Keratinocyte (primary cell): ENCODE results near the gene TMEM247. TPM values are rescaled to one million over a fixed set of nuclear protein-coding genes. Genes with fewer than 3 reads are reported as not detected.

ENCODE experiments used
- DNase-seq: peaks from one replicate; pipeline ENCODE4 v3.0.0-alpha.2; 2011; ENCODE audit warnings: low read depth, missing footprints, low spot score
- FAIRE-seq: peaks from 2 replicates; lab custom pipeline; 2011; peaks lifted over from hg19 to GRCh38; lab: Jason Lieb, UNC
- H2AFZ ChIP-seq: 2 replicates; pipeline ENCODE4 v1.6.0; 2012; ENCODE audit warnings: low read length, control low read depth, inconsistent platforms; ENCODE audit not compliant: control insufficient read depth
- H3K27ac ChIP-seq: 2 replicates; pipeline ENCODE4 v1.5.1; 2011; ENCODE audit warnings: low read length; ENCODE audit not compliant: control insufficient read depth, insufficient read depth
- H3K27me3 ChIP-seq: 3 replicates; pipeline ENCODE4 v1.6.0; 2011; ENCODE audit warnings: low read length; ENCODE audit not compliant: control insufficient read depth, insufficient read depth; ENCODE audit errors: extremely low read depth
- H3K36me3 ChIP-seq, 2 experiments: 2 replicates in 1 of 2; 3 replicates in 1 of 2; pipeline ENCODE4 v1.5.1; 2011; ENCODE audit warnings: low read length in 2 of 2, mild to moderate bottlenecking in 1 of 2; ENCODE audit not compliant: control insufficient read depth in 2 of 2, insufficient read depth in 2 of 2; ENCODE audit errors: extremely low read depth in 1 of 2
- H3K4me1 ChIP-seq: 3 replicates; pipeline ENCODE4 v1.5.1; 2011; ENCODE audit warnings: low read length; ENCODE audit not compliant: control insufficient read depth, insufficient read depth; ENCODE audit errors: extremely low read depth
- H3K4me2 ChIP-seq: 3 replicates; pipeline ENCODE4 v1.6.0; 2011; ENCODE audit warnings: low read depth, low read length; ENCODE audit not compliant: control insufficient read depth, insufficient read depth; ENCODE audit errors: extremely low read depth
- H3K4me3 ChIP-seq, 3 experiments: fragments of 200-600 bp in 1 of 3; sonication (generic) in 1 of 3; 2 replicates in 2 of 3; 3 replicates in 1 of 3; pipeline ENCODE4 v1.5.1; 2011 to 2016; ENCODE audit warnings: low read length in 3 of 3, mild to moderate bottlenecking in 3 of 3, control low read depth in 2 of 3, inconsistent platforms in 1 of 3, low read depth in 1 of 3, mixed read lengths in 1 of 3, mixed run types in 1 of 3, moderate library complexity in 1 of 3; ENCODE audit not compliant: control insufficient read depth in 2 of 3, insufficient read depth in 2 of 3; ENCODE audit errors: extremely low read depth in 1 of 3
- H3K79me2 ChIP-seq: 2 replicates; pipeline ENCODE4 v1.6.0; 2012; ENCODE audit warnings: low read length; ENCODE audit not compliant: control insufficient read depth, insufficient read depth
- H3K9ac ChIP-seq: 3 replicates; pipeline ENCODE4 v1.6.0; 2011; ENCODE audit warnings: low read length; ENCODE audit not compliant: control insufficient read depth, insufficient read depth; ENCODE audit errors: extremely low read depth
- H3K9me1 ChIP-seq: 3 replicates; pipeline ENCODE4 v1.6.0; 2011; ENCODE audit warnings: low read length; ENCODE audit not compliant: control insufficient read depth, insufficient read depth; ENCODE audit errors: extremely low read depth
- H3K9me3 ChIP-seq: 2 replicates; pipeline ENCODE4 v1.5.1; 2012; ENCODE audit warnings: low read depth, low read length; ENCODE audit not compliant: control insufficient read depth
- H4K20me1 ChIP-seq: 3 replicates; pipeline ENCODE4 v1.6.0; 2011; ENCODE audit warnings: low read length; ENCODE audit not compliant: control insufficient read depth, insufficient read depth; ENCODE audit errors: extremely low read depth
- CTCF ChIP-seq, 3 experiments: IDR thresholded peaks in 1 of 3; conservative IDR thresholded peaks in 1 of 3; optimal IDR thresholded peaks in 1 of 3; 2 replicates in 2 of 3; 3 replicates in 1 of 3; pipeline versions ENCODE3 to v1.5.1; 2011; ENCODE audit warnings: low read length in 3 of 3, mild to moderate bottlenecking in 3 of 3, moderate library complexity in 2 of 3, control low read depth in 1 of 3, inconsistent platforms in 1 of 3; ENCODE audit not compliant: insufficient read depth in 2 of 3; ENCODE audit errors: extremely low read depth in 1 of 3
- EZH2 ChIP-seq: IDR thresholded peaks from one replicate; pipeline ENCODE4 v1.6.1; 2012; ENCODE audit warnings: inconsistent platforms, mild to moderate bottlenecking, low read length, moderate library complexity
- dilution Hi-C: fragments of 300-500 bp; cut with MboI; formaldehyde crosslinking; loops from one replicate; pipeline ENCODE4 v1.7.0; 2020; ENCODE audit warnings: low sequenced_read_pairs; ENCODE audit not compliant: extremely low pct_ligation_motif_present
- polyA plus RNA-seq, 5 experiments: library from polyadenylated mRNA; depleted of rRNA in 3 of 5; stranded (reverse) in 3 of 5; stranded (forward) in 1 of 5; unstranded in 1 of 5; fragments of >200 nt; gene quantifications; 1 replicate in 1 of 5; 2 replicates in 3 of 5; 3 replicates in 1 of 5; pipeline versions ENCODE4 v1.2.1 to v1.2.3, GENCODE V29; 2011 to 2012; ENCODE audit warnings: missing spikeins in 2 of 5, low read depth in 1 of 5, low replicate concordance in 1 of 5

The TMEM247 gene
- polyA plus RNA-seq, 1 donor (not counting 4 experiments of a cell fraction or from before 2014, with no cell fraction given), result not detected

- no peaks in the 10 kb centered on the region for H3K9me3 ChIP-seq
- DNase-seq (no peak), FAIRE-seq (no peak)
- H3K9ac ChIP-seq, result no peak overlapping the region
- no peak for TF ChIP-seq EZH2
- TF ChIP-seq CTCF (optimal IDR thresholded peaks at IDR 0.05 in 1 of 3, IDR thresholded peaks at IDR 0.05 in 1 of 3, conservative IDR thresholded peaks at IDR 0.05 in 1 of 3; ENCODE audit: extremely low read depth in 1 of 3, insufficient read depth in 2 of 3, low read length in 3 of 3), result no peak
- H3K79me2 ChIP-seq, result no peaks in the 10 kb centered on the region
- H3K27ac ChIP-seq, result no peak overlapping the region
- H3K4me3 ChIP-seq, result no peak overlapping the region
- no peak overlapping the region for H3K4me2 ChIP-seq
- no peaks in the 10 kb centered on the region for H3K36me3 ChIP-seq
- H4K20me1 ChIP-seq, result no peaks in the 10 kb centered on the region
- H3K27me3 ChIP-seq, result peaks cover 20% of the 10 kb centered on the region
- no peak overlapping the region for H2AFZ ChIP-seq
- dilution Hi-C loops, result no loop called here
- peaks cover 4% of the 10 kb centered on the region for H3K4me1 ChIP-seq
- H3K9me1 ChIP-seq, result no peaks in the 10 kb centered on the region
Measured at GRCh38 chr2:46488389-46488788, 9.0 kb downstream of the TMEM247 start.

GRCh38 chr2:46489423-46490174, 10.2 kb downstream of the TMEM247 start:
- no peaks in the 10 kb centered on the region for H4K20me1 ChIP-seq
- no peak for DNase-seq
- H3K36me3 ChIP-seq, result no peaks in the 10 kb centered on the region
- dilution Hi-C loops, result no loop called here
- no peak overlapping the region for H3K4me2 ChIP-seq
- TF ChIP-seq EZH2, result no peak
- TF ChIP-seq CTCF (optimal IDR thresholded peaks at IDR 0.05 in 1 of 3, IDR thresholded peaks at IDR 0.05 in 1 of 3, conservative IDR thresholded peaks at IDR 0.05 in 1 of 3; ENCODE audit: extremely low read depth in 1 of 3, insufficient read depth in 2 of 3, low read length in 3 of 3), result no peak
- FAIRE-seq, result no peak
- no peak overlapping the region for H3K27ac ChIP-seq
- H3K9me3 ChIP-seq, result no peaks in the 10 kb centered on the region
- no peak overlapping the region for H3K9ac ChIP-seq
- no peaks in the 10 kb centered on the region for H3K9me1 ChIP-seq
- peaks cover 18% of the 10 kb centered on the region for H3K27me3 ChIP-seq
- H3K79me2 ChIP-seq, result no peaks in the 10 kb centered on the region
- no peak overlapping the region for H2AFZ ChIP-seq
- no peak overlapping the region for H3K4me3 ChIP-seq
- H3K4me1 ChIP-seq, result peaks cover 12% of the 10 kb centered on the region
